Gastroesophageal sphincter (tissue), 3 donors: ENCODE measurements around the gene SNCAIP.

ENCODE experiments used
- EP300 ChIP-seq: sonication (generic); formaldehyde crosslinking; IDR thresholded peaks from one replicate; pipeline ENCODE4 v1.6.1; 2017; ENCODE audit warnings: antibody characterized with exemption, mild to moderate bottlenecking
- POLR2A ChIP-seq, 2 donors: fragments of 450-650 bp; IDR thresholded peaks; one replicate each; pipeline ENCODE4 v1.6.1; 2017; ENCODE audit warnings: antibody characterized with exemption in 2 of 2, mild to moderate bottlenecking in 2 of 2, moderate library complexity in 1 of 2
- POLR2AphosphoS5 ChIP-seq: sonication (generic); formaldehyde crosslinking; IDR thresholded peaks from one replicate; pipeline ENCODE4 v1.6.1; 2017; ENCODE audit warnings: antibody characterized with exemption
- TF ChIP-seq, protein P1 (sequence below), 4 experiments: fragments of 200-600 bp in 2 of 4; fragments of 450-650 bp in 2 of 4; sonication (generic) in 1 of 4; IDR thresholded peaks; one replicate each; pipeline ENCODE4 v1.5.1; 2017 to 2019; ENCODE audit warnings: antibody characterized with exemption in 4 of 4, mild to moderate bottlenecking in 2 of 4, moderate library complexity in 2 of 4

- TF ChIP-seq, protein P1, sequence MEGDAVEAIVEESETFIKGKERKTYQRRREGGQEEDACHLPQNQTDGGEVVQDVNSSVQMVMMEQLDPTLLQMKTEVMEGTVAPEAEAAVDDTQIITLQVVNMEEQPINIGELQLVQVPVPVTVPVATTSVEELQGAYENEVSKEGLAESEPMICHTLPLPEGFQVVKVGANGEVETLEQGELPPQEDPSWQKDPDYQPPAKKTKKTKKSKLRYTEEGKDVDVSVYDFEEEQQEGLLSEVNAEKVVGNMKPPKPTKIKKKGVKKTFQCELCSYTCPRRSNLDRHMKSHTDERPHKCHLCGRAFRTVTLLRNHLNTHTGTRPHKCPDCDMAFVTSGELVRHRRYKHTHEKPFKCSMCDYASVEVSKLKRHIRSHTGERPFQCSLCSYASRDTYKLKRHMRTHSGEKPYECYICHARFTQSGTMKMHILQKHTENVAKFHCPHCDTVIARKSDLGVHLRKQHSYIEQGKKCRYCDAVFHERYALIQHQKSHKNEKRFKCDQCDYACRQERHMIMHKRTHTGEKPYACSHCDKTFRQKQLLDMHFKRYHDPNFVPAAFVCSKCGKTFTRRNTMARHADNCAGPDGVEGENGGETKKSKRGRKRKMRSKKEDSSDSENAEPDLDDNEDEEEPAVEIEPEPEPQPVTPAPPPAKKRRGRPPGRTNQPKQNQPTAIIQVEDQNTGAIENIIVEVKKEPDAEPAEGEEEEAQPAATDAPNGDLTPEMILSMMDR (IDR thresholded peaks at IDR 0.05), result no peak
- TF ChIP-seq POLR2A (IDR thresholded peaks at IDR 0.05) (no peak), POLR2AphosphoS5 (no peak), EP300 (no peak)
Measured at GRCh38 chr5:122369253-122369815, 57.3 kb downstream of the SNCAIP start.
